Activated naive CD8-positive, alpha-beta T cell treated with anti-CD3 and anti-CD28 coated beads for 36 hours (primary cell): ENCODE measurements around the gene INF2. TPM values are rescaled to one million over a fixed set of nuclear protein-coding genes. Genes with fewer than 3 reads are reported as not detected.

Source experiments
- DNase-seq: peaks from one replicate; pipeline ENCODE4 v3.0.0; 2021
- H3K27ac Mint-ChIP-seq: one replicate; pipeline ENCODE4 v1.8.0; 2022; ENCODE audit warnings: mild to moderate bottlenecking, moderate library complexity, mixed read lengths
- H3K27me3 Mint-ChIP-seq: one replicate; pipeline ENCODE4 v1.8.0; 2022; ENCODE audit warnings: mild to moderate bottlenecking, mixed read lengths
- H3K36me3 Mint-ChIP-seq: one replicate; pipeline ENCODE4 v1.8.0; 2021; ENCODE audit warnings: mild to moderate bottlenecking, mixed read lengths
- H3K4me1 Mint-ChIP-seq: one replicate; pipeline ENCODE4 v1.8.0; 2021; ENCODE audit warnings: mixed read lengths
- H3K4me3 Mint-ChIP-seq: one replicate; pipeline ENCODE4 v1.8.0; 2022; ENCODE audit warnings: mild to moderate bottlenecking, moderate library complexity, mixed read lengths
- H3K9me3 Mint-ChIP-seq: one replicate; pipeline ENCODE4 v1.8.0; 2022; ENCODE audit warnings: mixed read lengths
- total RNA-seq, 2 experiments: library from RNA; stranded (reverse); gene quantifications; one replicate each; pipeline ENCODE4 v1.2.3, GENCODE V29; 2021

Gene INF2
- total RNA-seq, 2 experiments from 2014 or later = 67.8 TPM

GRCh38 chr14:104678346-104678745, 11.1 kb upstream of the INF2 start:
- no peaks in the 10 kb centered on the region for H3K9me3 Mint-ChIP-seq
- peak overlapping the region; percentile 75 for H3K4me3 Mint-ChIP-seq
- H3K4me1 Mint-ChIP-seq = peaks cover 23% of the 10 kb centered on the region
- DNase-seq = no peak
- peak overlapping the region; percentile 86 for H3K27ac Mint-ChIP-seq
- H3K36me3 Mint-ChIP-seq = no peaks in the 10 kb centered on the region
- no peaks in the 10 kb centered on the region for H3K27me3 Mint-ChIP-seq

DNA sequence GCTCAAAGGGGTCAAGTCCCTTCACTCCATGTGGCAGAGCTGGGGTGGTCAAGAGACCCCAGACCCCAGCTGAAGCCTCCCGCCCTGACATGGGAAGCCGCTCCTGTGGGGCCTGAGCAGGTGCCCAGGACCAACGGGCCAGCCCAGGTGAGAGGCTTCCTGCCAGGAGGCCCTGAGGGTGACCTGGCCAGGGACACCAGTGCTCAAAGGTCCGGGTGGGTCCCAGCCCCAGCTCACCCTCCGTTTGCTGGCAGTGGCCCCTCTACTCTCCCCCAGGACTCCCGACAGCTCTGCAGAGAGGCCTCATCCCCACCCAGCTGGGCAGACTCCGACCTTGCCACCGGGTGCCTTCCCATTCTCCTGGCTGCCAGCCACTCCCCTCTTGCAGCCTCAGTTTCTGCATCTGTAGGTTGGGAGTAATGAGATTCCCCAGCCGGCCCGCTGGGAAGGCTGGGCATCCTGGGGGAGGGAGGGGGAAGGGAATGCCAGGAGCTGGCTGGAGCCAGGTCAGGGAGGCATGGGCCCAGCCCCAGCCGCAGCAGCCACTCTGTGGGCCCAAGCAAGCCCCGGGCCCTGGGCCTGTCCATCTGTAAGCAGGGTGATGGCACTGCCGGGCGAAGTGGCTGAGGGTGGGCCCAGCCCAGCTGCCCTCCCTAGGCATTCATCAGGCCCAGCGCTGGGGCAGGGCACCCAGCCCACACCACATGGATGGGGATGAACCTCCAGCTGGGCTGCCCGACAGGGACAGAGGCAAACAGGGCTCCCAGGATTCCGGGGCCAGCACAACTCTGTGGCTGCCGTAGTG, 10.3 kb upstream of the INF2 start:
- H3K27ac Mint-ChIP-seq = peak overlapping the region; percentile 86
- no peaks in the 10 kb centered on the region for H3K36me3 Mint-ChIP-seq
- H3K4me1 Mint-ChIP-seq = peaks cover 18% of the 10 kb centered on the region
- H3K4me3 Mint-ChIP-seq = no peak overlapping the region
- DNase-seq = no peak
- no peaks in the 10 kb centered on the region for H3K27me3 Mint-ChIP-seq
- no peaks in the 10 kb centered on the region for H3K9me3 Mint-ChIP-seq

DNA sequence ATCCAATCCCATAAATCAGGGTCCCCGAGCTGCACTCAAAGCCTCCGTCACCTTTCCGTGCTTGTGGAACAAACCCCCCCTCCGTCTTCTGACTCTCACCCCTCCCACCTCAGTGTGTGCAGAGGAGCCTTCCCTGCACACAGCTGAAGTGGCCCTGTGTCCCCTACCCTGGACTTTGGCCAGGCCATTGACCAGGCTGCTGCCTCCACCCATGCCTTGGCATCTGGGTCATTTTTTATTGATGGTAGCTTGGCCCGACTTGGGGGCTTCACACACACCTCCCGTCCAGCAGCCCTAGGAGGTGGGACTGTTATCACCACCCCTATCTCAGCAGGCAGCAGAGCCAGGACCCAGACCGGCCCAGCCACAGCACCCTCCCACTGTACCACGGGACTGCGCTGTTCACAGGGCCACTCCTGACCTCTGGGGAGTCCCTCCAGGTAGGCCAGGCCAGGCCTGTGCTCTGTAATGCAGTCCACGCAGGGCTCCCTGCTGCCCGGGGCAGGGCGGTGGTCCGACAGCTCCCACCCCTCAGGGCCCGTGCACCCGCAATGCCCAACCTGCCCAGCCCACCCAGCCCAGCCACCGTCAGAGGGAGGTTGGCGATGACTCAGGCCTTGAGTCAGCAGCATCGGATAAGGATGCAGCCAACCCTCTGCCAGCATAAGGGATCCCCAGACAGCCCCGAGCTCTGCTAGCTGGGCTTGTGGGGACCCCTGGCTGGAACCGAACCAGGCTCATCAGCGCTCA, 9.2 kb upstream of the INF2 start:
- Mint-ChIP-seq H3K27me3 (no peaks in the 10 kb centered on the region), H3K27ac (peak overlapping the region; percentile 54), H3K9me3 (no peaks in the 10 kb centered on the region), H3K4me1 (peaks cover 20% of the 10 kb centered on the region), H3K36me3 (no peaks in the 10 kb centered on the region), H3K4me3 (no peak overlapping the region)
- no peak for DNase-seq

GRCh38 chr14:104680806-104681688, 8.4 kb upstream of the INF2 start:
- Mint-ChIP-seq H3K9me3 (no peaks in the 10 kb centered on the region), H3K27ac (no peak overlapping the region), H3K4me3 (no peak overlapping the region), H3K36me3 (no peaks in the 10 kb centered on the region), H3K4me1 (peaks cover 23% of the 10 kb centered on the region), H3K27me3 (no peaks in the 10 kb centered on the region)
- DNase-seq = no peak

GRCh38 chr14:104681689-104682074, 7.7 kb upstream of the INF2 start:
- H3K27me3 Mint-ChIP-seq = no peaks in the 10 kb centered on the region
- no peaks in the 10 kb centered on the region for H3K9me3 Mint-ChIP-seq
- H3K4me1 Mint-ChIP-seq = peaks cover 27% of the 10 kb centered on the region
- no peak overlapping the region for H3K4me3 Mint-ChIP-seq
- no peaks in the 10 kb centered on the region for H3K36me3 Mint-ChIP-seq
- no peak overlapping the region for H3K27ac Mint-ChIP-seq
- no peak for DNase-seq

DNA sequence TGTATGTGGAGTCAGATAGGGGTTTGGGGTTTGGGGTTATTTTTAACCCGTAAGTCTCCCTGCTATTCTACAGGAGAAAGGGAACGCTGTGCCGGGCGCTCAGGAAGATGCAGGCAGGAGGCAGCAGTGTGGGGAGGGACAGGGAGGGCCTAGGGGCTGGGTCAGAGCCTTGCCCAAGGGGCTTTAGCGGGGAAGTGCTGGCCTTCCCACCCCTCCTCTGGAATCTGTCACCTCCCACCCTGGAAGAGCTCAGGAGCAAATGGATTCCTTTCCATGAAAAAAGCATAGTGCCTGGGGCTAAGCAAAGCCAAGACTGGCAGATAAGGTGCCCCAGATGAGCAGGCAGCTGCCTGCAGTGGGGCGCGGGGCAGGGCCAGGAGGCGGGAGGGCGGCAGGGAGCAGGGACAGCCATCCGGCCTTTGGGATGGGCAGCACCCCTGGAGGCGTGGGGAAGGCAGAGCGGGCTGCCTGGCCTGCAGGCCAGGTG, 7.3 kb upstream of the INF2 start:
- Mint-ChIP-seq H3K4me3 (no peak overlapping the region), H3K9me3 (no peaks in the 10 kb centered on the region), H3K4me1 (peaks cover 27% of the 10 kb centered on the region), H3K36me3 (no peaks in the 10 kb centered on the region), H3K27ac (no peak overlapping the region), H3K27me3 (no peaks in the 10 kb centered on the region)
- no peak for DNase-seq

DNA sequence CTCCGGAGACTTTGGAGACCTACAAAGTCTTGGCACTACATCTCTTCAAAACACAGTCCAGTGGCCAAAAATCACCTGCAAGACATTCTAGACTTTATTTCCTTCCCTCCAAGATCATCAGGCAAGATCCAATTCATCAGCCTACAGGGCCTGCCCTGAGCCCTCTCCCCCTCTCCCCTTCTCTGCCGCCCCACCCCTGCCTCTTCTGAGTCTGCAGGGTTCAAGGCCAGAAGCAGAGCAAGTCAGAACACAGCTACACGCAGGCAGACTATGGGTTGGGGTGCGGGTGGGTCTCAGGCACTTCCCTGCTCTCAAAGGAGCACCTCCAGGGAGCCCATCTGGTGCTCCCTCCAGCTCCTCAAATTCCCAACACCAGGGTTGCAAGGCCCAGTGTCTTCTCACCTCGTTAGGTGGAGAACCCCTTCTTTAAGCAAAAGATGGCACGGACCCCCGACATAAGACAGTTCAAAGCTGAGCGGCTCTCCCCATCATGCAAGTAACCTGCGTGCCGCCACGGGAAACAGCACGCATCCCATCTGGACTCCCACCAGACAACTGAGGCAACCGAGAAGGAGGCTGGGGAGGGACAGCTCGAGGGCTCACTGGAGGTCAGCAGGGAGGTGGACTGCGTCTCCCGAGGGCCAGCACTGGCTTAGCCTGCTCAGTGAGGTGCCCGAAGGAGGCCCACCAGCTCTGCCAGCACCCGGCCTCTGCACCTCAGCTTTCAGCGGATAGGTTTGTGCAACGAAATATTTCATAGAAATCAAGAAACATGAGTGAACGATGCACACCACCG, 5.6 kb upstream of the INF2 start:
- Mint-ChIP-seq H3K9me3 (no peaks in the 10 kb centered on the region), H3K4me1 (peaks cover 24% of the 10 kb centered on the region), H3K27ac (no peak overlapping the region), H3K4me3 (no peak overlapping the region), H3K27me3 (no peaks in the 10 kb centered on the region), H3K36me3 (no peaks in the 10 kb centered on the region)
- DNase-seq = no peak

GRCh38 chr14:104684449-104684821, 5.0 kb upstream of the INF2 start:
- no peak for DNase-seq
- no peaks in the 10 kb centered on the region for H3K36me3 Mint-ChIP-seq
- peaks cover 24% of the 10 kb centered on the region for H3K4me1 Mint-ChIP-seq
- no peaks in the 10 kb centered on the region for H3K27me3 Mint-ChIP-seq
- H3K9me3 Mint-ChIP-seq = no peaks in the 10 kb centered on the region
- H3K4me3 Mint-ChIP-seq = no peak overlapping the region
- H3K27ac Mint-ChIP-seq = no peak overlapping the region

- Mint-ChIP-seq H3K27me3 (no peaks in the 10 kb centered on the region), H3K27ac (no peak overlapping the region), H3K36me3 (no peaks in the 10 kb centered on the region), H3K4me3 (no peak overlapping the region), H3K9me3 (no peaks in the 10 kb centered on the region), H3K4me1 (peaks cover 24% of the 10 kb centered on the region)
- DNase-seq = no peak
These were observed 4.0 kb upstream of the INF2 start for GRCh38 chr14:104685216-104685997.

GRCh38 chr14:104685998-104686610, 3.3 kb upstream of the INF2 start:
- Mint-ChIP-seq H3K9me3 (no peaks in the 10 kb centered on the region), H3K36me3 (no peaks in the 10 kb centered on the region), H3K27ac (peak overlapping the region; percentile 35), H3K27me3 (no peaks in the 10 kb centered on the region), H3K4me1 (peaks cover 25% of the 10 kb centered on the region), H3K4me3 (no peak overlapping the region)
- no peak for DNase-seq

- no peak overlapping the region for H3K4me3 Mint-ChIP-seq
- H3K36me3 Mint-ChIP-seq = no peaks in the 10 kb centered on the region
These were observed 2.5 kb upstream of the INF2 start for GRCh38 chr14:104686624-104687517.

DNA sequence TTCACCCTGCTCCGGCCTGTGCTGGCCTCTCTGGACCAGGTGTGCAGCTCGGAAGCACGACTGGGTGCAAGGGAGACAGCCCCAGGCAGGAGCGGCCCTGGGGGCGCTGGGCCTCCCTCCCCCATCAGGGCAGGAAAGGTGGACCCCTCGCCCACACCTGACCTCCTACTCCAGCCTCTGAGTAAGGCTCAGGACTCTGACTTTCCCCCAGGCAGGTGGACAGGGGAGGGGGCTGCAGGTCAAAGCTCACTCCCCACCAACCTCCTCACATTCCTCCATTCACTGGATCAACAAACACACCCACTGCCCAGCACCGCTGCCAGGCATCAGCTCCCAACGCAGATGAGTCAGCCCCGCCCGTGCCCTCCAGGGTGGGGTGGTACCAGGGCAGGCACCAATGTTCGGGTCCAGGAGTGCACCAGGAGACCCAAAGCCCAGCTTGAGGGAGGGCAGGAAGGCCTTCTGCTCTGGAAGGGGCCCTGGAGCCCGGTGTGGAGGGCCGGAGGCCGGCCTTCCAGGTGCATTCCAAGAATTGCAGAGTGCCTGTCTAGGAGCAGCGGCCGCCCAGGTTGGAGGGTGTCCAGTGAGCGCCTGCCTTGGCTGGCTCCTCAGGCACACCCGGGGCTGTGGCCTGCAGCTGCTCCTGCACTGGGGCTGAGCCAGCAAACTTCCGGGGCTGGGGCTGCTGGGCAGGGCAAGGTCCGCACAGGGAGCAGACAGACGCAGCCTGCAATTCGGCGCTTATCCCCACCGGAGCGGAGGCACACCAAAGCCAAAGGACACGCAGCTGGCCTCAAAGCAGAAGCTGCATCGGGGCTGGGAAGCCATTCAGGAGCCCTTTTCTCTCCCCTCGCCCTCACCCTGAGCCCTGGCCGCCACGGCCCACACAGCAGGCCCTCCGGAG, 1.6 kb upstream of the INF2 start:
- no peaks in the 10 kb centered on the region for H3K27me3 Mint-ChIP-seq
- peaks cover 29% of the 10 kb centered on the region for H3K4me1 Mint-ChIP-seq
- no peaks in the 10 kb centered on the region for H3K9me3 Mint-ChIP-seq
- no peak for DNase-seq
- H3K36me3 Mint-ChIP-seq = no peaks in the 10 kb centered on the region
- no peak overlapping the region for H3K4me3 Mint-ChIP-seq
- peak overlapping the region; percentile 63 for H3K27ac Mint-ChIP-seq

More at GRCh38 chr14:104686624-104687517, 2.5 kb upstream of the INF2 start:
- no peak for DNase-seq
- H3K9me3 Mint-ChIP-seq = no peaks in the 10 kb centered on the region
- H3K4me1 Mint-ChIP-seq = peaks cover 29% of the 10 kb centered on the region
- H3K27ac Mint-ChIP-seq = peak overlapping the region; percentile 63
- H3K27me3 Mint-ChIP-seq = no peaks in the 10 kb centered on the region
